VCaP (cell line): ENCODE measurements around the gene PKNOX2.

Experiments used
- H3K27ac ChIP-seq: fragments of 450-650 bp; 2 replicates; pipeline ENCODE4 v1.5.1; 2017
- TF ChIP-seq, protein P1 (sequence below): fragments of 450-650 bp; conservative IDR thresholded peaks from 2 replicates; pipeline ENCODE4 v1.5.1; 2017; ENCODE audit warnings: mild to moderate bottlenecking, moderate library complexity

PKNOX2 gene

DNA sequence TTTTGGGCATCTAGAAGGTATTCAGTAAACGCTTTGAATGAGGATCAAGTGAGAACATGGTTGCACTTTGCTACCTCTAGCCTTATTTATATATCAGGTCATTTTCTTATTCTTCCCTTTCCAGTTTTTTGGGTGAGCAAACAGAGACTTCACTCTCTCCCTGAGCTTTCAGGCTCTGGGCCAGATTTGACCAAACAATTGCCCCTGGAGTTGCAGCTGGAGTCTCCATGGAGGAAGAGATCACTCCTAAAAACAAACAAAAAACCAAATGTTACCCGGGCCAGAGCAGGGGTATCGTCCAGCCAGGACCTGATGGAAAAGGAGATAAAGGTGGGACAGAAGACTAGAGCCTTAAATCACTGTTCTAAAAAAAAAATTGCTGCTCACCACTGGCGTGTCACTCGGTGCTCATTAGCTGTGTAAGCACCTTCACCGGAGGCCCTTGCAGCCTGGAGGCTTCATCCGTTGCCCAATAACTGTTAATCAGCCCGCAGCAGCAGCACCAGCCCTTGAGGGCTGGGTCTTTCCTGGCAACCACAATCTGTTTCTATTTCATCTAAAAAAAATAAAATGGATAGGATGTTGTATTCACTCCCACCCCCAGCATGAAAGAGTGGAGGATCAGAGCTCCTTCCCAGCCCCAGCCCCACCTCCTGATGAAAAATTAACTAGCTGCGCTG, 125.0 kb downstream of the PKNOX2 start:
- peak overlapping the region; percentile 22; the same call in 1 of the 2 replicates for H3K27ac ChIP-seq
- TF ChIP-seq, protein P1, sequence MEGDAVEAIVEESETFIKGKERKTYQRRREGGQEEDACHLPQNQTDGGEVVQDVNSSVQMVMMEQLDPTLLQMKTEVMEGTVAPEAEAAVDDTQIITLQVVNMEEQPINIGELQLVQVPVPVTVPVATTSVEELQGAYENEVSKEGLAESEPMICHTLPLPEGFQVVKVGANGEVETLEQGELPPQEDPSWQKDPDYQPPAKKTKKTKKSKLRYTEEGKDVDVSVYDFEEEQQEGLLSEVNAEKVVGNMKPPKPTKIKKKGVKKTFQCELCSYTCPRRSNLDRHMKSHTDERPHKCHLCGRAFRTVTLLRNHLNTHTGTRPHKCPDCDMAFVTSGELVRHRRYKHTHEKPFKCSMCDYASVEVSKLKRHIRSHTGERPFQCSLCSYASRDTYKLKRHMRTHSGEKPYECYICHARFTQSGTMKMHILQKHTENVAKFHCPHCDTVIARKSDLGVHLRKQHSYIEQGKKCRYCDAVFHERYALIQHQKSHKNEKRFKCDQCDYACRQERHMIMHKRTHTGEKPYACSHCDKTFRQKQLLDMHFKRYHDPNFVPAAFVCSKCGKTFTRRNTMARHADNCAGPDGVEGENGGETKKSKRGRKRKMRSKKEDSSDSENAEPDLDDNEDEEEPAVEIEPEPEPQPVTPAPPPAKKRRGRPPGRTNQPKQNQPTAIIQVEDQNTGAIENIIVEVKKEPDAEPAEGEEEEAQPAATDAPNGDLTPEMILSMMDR: no peak

DNA sequence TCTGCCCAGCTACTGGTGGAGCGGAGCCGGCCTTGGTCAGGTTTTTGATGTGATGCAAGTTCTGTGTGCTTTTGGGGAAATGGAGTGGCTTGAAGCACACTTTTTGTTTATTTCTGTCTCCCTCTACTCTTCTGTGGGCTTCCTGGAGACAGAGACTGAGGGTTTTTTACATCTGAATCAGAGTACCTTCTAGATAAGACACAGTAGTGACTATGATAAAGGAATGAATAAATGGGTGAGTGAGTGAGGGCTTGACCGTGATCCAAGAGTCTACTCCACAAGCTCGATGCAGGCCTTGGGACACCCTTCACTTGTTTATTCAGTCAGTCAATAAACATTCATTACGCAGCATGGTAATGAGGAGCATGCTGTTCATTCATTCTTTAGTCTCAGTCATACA, 125.7 kb downstream of the PKNOX2 start:
- TF ChIP-seq, protein P1: no peak
- peak overlapping the region; percentile 22; the same call in 1 of the 2 replicates for H3K27ac ChIP-seq

GRCh38 chr11:125292100-125292499, 127.5 kb downstream of the PKNOX2 start:
- TF ChIP-seq, protein P1: no peak
- no peak overlapping the region for H3K27ac ChIP-seq

GRCh38 chr11:125293596-125293995, 129.0 kb downstream of the PKNOX2 start:
- TF ChIP-seq, protein P1: no peak
- H3K27ac ChIP-seq: no peak overlapping the region

- TF ChIP-seq, protein P1: no peak
Observed at GRCh38 chr11:125295931-125296330, 131.4 kb downstream of the PKNOX2 start.

DNA sequence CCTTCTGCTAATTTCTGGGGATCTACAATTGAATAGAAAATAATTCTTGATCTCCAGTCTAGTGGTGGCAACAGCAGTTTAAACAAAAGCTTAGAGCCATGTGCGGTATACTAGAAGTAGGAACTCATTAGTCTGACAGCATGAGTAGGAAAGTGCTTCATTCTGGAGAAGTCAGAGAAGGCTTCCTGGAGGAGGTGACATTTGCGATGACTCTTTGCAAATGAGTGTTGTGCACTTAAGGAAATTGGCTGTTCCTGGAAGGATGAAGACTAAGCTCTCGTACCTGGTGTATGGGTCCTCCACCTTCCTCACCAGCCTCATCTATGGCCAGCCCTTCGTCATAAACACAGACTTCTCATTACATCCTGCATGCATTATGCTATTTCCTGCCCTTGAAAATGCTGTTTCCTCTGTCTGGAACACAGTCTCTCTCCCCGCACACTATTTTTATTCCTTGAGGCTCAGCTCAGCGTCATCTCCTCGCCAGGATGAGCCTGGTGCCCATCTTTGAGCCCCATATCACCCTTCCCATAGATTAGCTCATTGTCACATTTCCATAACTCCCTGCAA, 132.9 kb downstream of the PKNOX2 start:
- TF ChIP-seq, protein P1: no peak
- H3K27ac ChIP-seq: no peak overlapping the region

More at GRCh38 chr11:125295931-125296330, 131.4 kb downstream of the PKNOX2 start:
- no peak overlapping the region for H3K27ac ChIP-seq

DNA sequence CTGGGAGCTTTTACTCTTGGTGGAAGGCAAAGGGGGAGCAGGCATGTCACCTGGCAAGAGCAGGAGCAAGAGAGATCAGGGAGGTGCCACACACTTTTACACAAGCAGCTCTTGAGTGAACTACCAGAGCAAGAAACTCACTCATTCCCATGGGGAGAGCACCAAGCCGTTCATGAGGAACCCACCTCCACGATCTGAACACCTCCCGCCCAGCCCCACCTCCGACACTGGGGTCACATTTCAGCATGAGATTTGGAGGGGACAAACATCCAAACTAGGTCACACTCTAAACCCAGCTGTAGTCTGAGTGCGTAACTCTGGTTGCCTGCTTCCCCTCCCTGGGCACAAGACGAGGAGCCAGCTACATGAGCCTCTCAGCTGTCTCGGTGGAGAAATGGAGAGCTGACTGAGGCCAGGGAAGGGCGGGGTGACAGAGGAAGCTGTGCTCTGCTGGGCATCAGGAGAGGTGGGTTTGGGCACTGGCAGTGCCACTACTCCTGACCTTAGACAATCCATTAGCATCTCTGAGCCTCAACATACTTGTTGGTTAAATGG, 134.6 kb downstream of the PKNOX2 start:
- TF ChIP-seq, protein P1: no peak
- no peak overlapping the region for H3K27ac ChIP-seq
